Uterus (tissue), 2 donors: ENCODE results near the gene PRSS56.

Experiments
- CTCF ChIP-seq, 4 experiments: fragments of 200-600 bp in 2 of 4; fragments of 450-650 bp in 2 of 4; sonication (generic) in 2 of 4; IDR thresholded peaks; one replicate each; pipeline ENCODE4 v1.5.1; 2016 to 2019; ENCODE audit warnings: antibody characterized with exemption in 4 of 4, mild to moderate bottlenecking in 2 of 4, moderate library complexity in 1 of 4
- POLR2A ChIP-seq, 2 donors: fragments of 450-650 bp; IDR thresholded peaks; one replicate each; pipeline ENCODE4 v1.6.1; 2016; ENCODE audit warnings: antibody characterized with exemption in 2 of 2, mild to moderate bottlenecking in 1 of 2, moderate library complexity in 1 of 2

DNA sequence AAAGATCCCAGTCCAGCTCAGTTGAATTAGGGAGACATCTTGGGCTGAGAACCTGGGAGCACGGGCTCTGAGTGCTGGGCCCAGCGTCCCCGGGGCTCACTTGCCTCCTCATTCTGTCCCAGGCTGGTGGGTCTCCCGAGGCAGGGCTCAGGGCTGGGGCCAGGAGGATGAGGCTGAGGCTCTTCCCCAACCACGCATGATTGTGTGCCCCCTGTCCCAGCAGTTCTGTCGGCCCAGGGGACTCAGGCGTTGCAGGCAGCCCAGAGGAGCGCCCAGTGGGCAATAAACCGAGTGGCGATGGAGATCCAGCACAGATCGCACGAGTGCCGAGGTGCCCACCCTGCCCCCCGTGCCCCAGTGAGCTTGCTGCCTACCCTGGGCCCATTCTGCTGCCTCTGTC lies 910 bp downstream of the PRSS56 start:
- TF ChIP-seq CTCF (IDR thresholded peaks at IDR 0.05), result no peak
- TF ChIP-seq POLR2A (IDR thresholded peaks at IDR 0.05), result no peak
